SK-N-SH (cell line): ENCODE results near the gene AXIN2. TPM values are rescaled to one million over a fixed set of nuclear protein-coding genes. Genes with fewer than 3 reads are reported as not detected.

ENCODE experiments used
- CTCF ChIA-PET: fragments of 300-600, 350-600 bp; formaldehyde crosslinking; extraction: SDS; loops from one replicate; lab custom pipeline; 2021; lab: Yijun Ruan, JAX
- POLR2A ChIA-PET: fragments of 350-600 bp; sonication (Branson Sonifier 250); formaldehyde crosslinking; extraction: SDS; loops from one replicate; lab custom pipeline; 2020; ENCODE audit warnings: antibody characterized with exemption, inconsistent platforms; lab: Yijun Ruan, JAX
- DNase-seq: peaks from one replicate; pipeline ENCODE4 v3.0.0; 2012
- H2AFZ ChIP-seq: fragments of 200-600 bp; sonication (generic); 2 replicates; pipeline ENCODE4 v1.8.1; 2016; ENCODE audit warnings: antibody characterized with exemption, mild to moderate bottlenecking, low read depth
- H3F3A ChIP-seq: fragments of 200-600 bp; sonication (generic); replicated peaks from 2 replicates; pipeline ENCODE3; 2016; ENCODE audit warnings: antibody characterized with exemption, mild to moderate bottlenecking; ENCODE audit not compliant: insufficient read depth
- H3K27ac ChIP-seq, 2 experiments: fragments of 200-500 bp in 1 of 2; fragments of 200-600 bp in 1 of 2; sonication (Bioruptor generic) in 1 of 2; sonication (generic), shearing (Covaris generic) in 1 of 2; 2 replicates each; pipeline versions ENCODE4 v1.5.1 to v1.6.1; 2014 to 2016; ENCODE audit warnings: low read depth in 2 of 2, inconsistent platforms in 1 of 2, low read length in 1 of 2, mild to moderate bottlenecking in 1 of 2, mixed read lengths in 1 of 2
- H3K27me3 ChIP-seq: fragments of 200-600 bp; sonication (generic), shearing (Covaris generic); 2 replicates; pipeline ENCODE4 v1.6.1; 2016; ENCODE audit warnings: mixed run types; ENCODE audit not compliant: insufficient read depth
- H3K36me3 ChIP-seq, 2 experiments: fragments of 200-500 bp in 1 of 2; fragments of 200-600 bp in 1 of 2; sonication (Bioruptor generic) in 1 of 2; sonication (generic) in 1 of 2; replicated peaks in 1 of 2; 2 replicates each; pipeline versions ENCODE3 to v1.5.1; 2014 to 2016; ENCODE audit warnings: low read length in 1 of 2, mild to moderate bottlenecking in 1 of 2; ENCODE audit not compliant: insufficient read depth in 2 of 2, control insufficient read depth in 1 of 2
- H3K4me1 ChIP-seq, 2 experiments: fragments of 200-500 bp in 1 of 2; fragments of 200-600 bp in 1 of 2; sonication (Bioruptor generic) in 1 of 2; sonication (generic), shearing (Covaris generic) in 1 of 2; 2 replicates each; pipeline versions ENCODE4 v1.5.1 to v1.6.1; 2014 to 2016; ENCODE audit warnings: low read depth in 1 of 2, low read length in 1 of 2, mixed run types in 1 of 2; ENCODE audit not compliant: insufficient read depth in 2 of 2, control insufficient read depth in 1 of 2
- H3K4me2 ChIP-seq: fragments of 200-600 bp; sonication (generic), shearing (Covaris generic); 2 replicates; pipeline ENCODE4 v1.6.1; 2017; ENCODE audit warnings: mixed run types
- H3K4me3 ChIP-seq, 2 experiments: fragments of 200-500 bp in 1 of 2; fragments of 200-600 bp in 1 of 2; sonication (Bioruptor generic) in 1 of 2; sonication (generic), shearing (Covaris generic) in 1 of 2; 2 replicates each; pipeline versions ENCODE4 v1.5.1 to v1.8.1; 2014 to 2016; ENCODE audit warnings: low read depth in 2 of 2, inconsistent platforms in 1 of 2, low read length in 1 of 2, mild to moderate bottlenecking in 1 of 2, mixed read lengths in 1 of 2, moderate library complexity in 1 of 2
- H3K79me2 ChIP-seq: fragments of 200-600 bp; sonication (generic); 2 replicates; pipeline ENCODE4 v1.8.1; 2017; ENCODE audit warnings: mild to moderate bottlenecking; ENCODE audit not compliant: insufficient read depth
- H3K9ac ChIP-seq: fragments of 200-600 bp; sonication (generic); 2 replicates; pipeline ENCODE4 v1.6.1; 2017; ENCODE audit warnings: mixed run types
- H3K9me2 ChIP-seq: fragments of 200-600 bp; sonication (generic); 2 replicates; pipeline ENCODE4 v1.6.1; 2017; ENCODE audit warnings: mixed run types
- H3K9me3 ChIP-seq: fragments of 200-600 bp; sonication (generic); 2 replicates; pipeline ENCODE4 v1.6.1; 2017; ENCODE audit warnings: mixed run types, mild to moderate bottlenecking, moderate library complexity
- H4K20me1 ChIP-seq: fragments of 200-600 bp; sonication (generic); 2 replicates; pipeline ENCODE4 v1.6.1; 2017; ENCODE audit warnings: mild to moderate bottlenecking, mixed run types; ENCODE audit not compliant: insufficient read depth
- GABPA ChIP-seq: IDR thresholded peaks from 2 replicates; pipeline ENCODE4 v1.4.0; 2012; ENCODE audit warnings: low read depth, mild to moderate bottlenecking
- GATA2 ChIP-seq: sonication (generic); formaldehyde crosslinking; IDR thresholded peaks from 2 replicates; pipeline ENCODE4 v1.5.0; 2020; ENCODE audit warnings: mild to moderate bottlenecking, missing genetic modification reagents
- IRF3 ChIP-seq: fragments of 150-350 bp; IDR thresholded peaks from 2 replicates; pipeline ENCODE4 v1.6.1; 2016; ENCODE audit warnings: mild to moderate bottlenecking, low read depth, low read length
- MXI1 ChIP-seq: IDR thresholded peaks from 2 replicates; pipeline ENCODE4 v1.6.1; 2012; ENCODE audit warnings: mild to moderate bottlenecking, low read depth, low read length, improper control_type of control experiment
- NRF1 ChIP-seq: IDR thresholded peaks from 2 replicates; pipeline ENCODE4 v1.6.1; 2012; ENCODE audit warnings: low read depth, mild to moderate bottlenecking, low read length
- REST ChIP-seq: IDR thresholded peaks from 2 replicates; pipeline ENCODE4 v1.6.1; 2012; ENCODE audit warnings: mild to moderate bottlenecking, low read depth, low read length, moderate library complexity
- TCF12 ChIP-seq: IDR thresholded peaks from 2 replicates; pipeline ENCODE4 v1.4.0; 2012
- WGBS: methylation state at CpG from one replicate; pipeline ENCODE4 v1.1.6; 2017; ENCODE audit warnings: low lambda C conversion rate; 5-methylcytosine and 5-hydroxymethylcytosine counted together
- polyA plus RNA-seq, 3 experiments: library from polyadenylated mRNA; depleted of rRNA; stranded (reverse); fragments of >200 nt; gene quantifications; 2 replicates each; pipeline ENCODE4 v1.2.3, GENCODE V29; 2012
- TF ChIP-seq, protein P1 (sequence below): IDR thresholded peaks from 2 replicates; pipeline ENCODE4 v1.4.0; 2012; ENCODE audit warnings: low read depth, borderline replicate concordance
- TF ChIP-seq, protein P2 (sequence below): IDR thresholded peaks from 2 replicates; pipeline ENCODE4 v1.4.0; 2012; ENCODE audit warnings: low read depth, borderline replicate concordance
- TF ChIP-seq, protein P3 (sequence below): IDR thresholded peaks from 2 replicates; pipeline ENCODE4 v1.4.0; 2012; ENCODE audit warnings: low read depth
- TF ChIP-seq, protein P4 (sequence below): IDR thresholded peaks from 2 replicates; pipeline ENCODE4; 2012
- TF ChIP-seq, protein P5 (sequence below): fragments of 150-350 bp; IDR thresholded peaks from 2 replicates; pipeline ENCODE4 v1.6.1; 2017; ENCODE audit warnings: antibody characterized with exemption, low read length, low read depth, borderline replicate concordance

Gene AXIN2
- polyA plus RNA-seq, 1 of the 3 experiments (the other 2 are of a cell fraction) = 8.3 TPM

- Histone ChIP-seq H2AFZ (no peak overlapping the region), H3K27me3 (no peaks in the 10 kb centered on the region), H3K4me3 (no peak overlapping the region), H3K27ac (no peak overlapping the region), H3K79me2 (no peaks in the 10 kb centered on the region), H3K9ac (no peak overlapping the region), H3K4me1 (no peaks in the 10 kb centered on the region), H4K20me1 (no peaks in the 10 kb centered on the region), H3F3A (no peaks in the 10 kb centered on the region), H3K36me3 (no peaks in the 10 kb centered on the region), H3K4me2 (no peak overlapping the region), H3K9me2 (no peaks in the 10 kb centered on the region), H3K9me3 (no peaks in the 10 kb centered on the region)
- WGBS = 64% methylated on average over 2 of the region's 2 CpGs
- DNase-seq = no peak
- TF ChIP-seq GABPA (no peak), TCF12 (no peak), MXI1 (no peak), REST (no peak)
- TF ChIP-seq, protein P1, sequence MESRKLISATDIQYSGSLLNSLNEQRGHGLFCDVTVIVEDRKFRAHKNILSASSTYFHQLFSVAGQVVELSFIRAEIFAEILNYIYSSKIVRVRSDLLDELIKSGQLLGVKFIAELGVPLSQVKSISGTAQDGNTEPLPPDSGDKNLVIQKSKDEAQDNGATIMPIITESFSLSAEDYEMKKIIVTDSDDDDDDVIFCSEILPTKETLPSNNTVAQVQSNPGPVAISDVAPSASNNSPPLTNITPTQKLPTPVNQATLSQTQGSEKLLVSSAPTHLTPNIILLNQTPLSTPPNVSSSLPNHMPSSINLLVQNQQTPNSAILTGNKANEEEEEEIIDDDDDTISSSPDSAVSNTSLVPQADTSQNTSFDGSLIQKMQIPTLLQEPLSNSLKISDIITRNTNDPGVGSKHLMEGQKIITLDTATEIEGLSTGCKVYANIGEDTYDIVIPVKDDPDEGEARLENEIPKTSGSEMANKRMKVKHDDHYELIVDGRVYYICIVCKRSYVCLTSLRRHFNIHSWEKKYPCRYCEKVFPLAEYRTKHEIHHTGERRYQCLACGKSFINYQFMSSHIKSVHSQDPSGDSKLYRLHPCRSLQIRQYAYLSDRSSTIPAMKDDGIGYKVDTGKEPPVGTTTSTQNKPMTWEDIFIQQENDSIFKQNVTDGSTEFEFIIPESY = no peak
- POLR2A ChIA-PET = no interaction called here
- CTCF ChIA-PET = no interaction called here
These were observed 47.8 kb upstream of the AXIN2 start for GRCh38 chr17:65609286-65609685.

GRCh38 chr17:65604070-65604469 lies 42.6 kb upstream of the AXIN2 start:
- no peak overlapping the region for H3K4me3 ChIP-seq
- WGBS = 60% methylated on average over 4 of the region's 4 CpGs
- POLR2A ChIA-PET = no interaction called here
- no peak overlapping the region for H3K4me2 ChIP-seq
- H3K79me2 ChIP-seq = no peaks in the 10 kb centered on the region
- no peak overlapping the region for H3K9ac ChIP-seq
- CTCF ChIA-PET = interaction anchor here (1.2 kb wide), 1 partner anchor 47 kb away, joined by 4 read pairs; no protein-coding TSS in a partner anchor
- H3K9me3 ChIP-seq = no peaks in the 10 kb centered on the region
- H3K27ac ChIP-seq = no peak overlapping the region
- no peaks in the 10 kb centered on the region for H3F3A ChIP-seq
- H3K36me3 ChIP-seq = no peaks in the 10 kb centered on the region
- no peaks in the 10 kb centered on the region for H3K27me3 ChIP-seq
- no peak overlapping the region for H2AFZ ChIP-seq
- no peaks in the 10 kb centered on the region for H3K4me1 ChIP-seq
- H4K20me1 ChIP-seq = no peaks in the 10 kb centered on the region
- H3K9me2 ChIP-seq = no peaks in the 10 kb centered on the region
- DNase-seq = no peak
- TF ChIP-seq IRF3 = no peak
- TF ChIP-seq, protein P2, sequence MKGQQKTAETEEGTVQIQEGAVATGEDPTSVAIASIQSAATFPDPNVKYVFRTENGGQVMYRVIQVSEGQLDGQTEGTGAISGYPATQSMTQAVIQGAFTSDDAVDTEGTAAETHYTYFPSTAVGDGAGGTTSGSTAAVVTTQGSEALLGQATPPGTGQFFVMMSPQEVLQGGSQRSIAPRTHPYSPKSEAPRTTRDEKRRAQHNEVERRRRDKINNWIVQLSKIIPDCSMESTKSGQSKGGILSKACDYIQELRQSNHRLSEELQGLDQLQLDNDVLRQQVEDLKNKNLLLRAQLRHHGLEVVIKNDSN = no peak
- TF ChIP-seq, protein P3, sequence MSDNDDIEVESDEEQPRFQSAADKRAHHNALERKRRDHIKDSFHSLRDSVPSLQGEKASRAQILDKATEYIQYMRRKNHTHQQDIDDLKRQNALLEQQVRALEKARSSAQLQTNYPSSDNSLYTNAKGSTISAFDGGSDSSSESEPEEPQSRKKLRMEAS = no peak
- TF ChIP-seq GABPA = no peak
- no peak for TF ChIP-seq GATA2 (CRISPR knock-in tag)
- no peak for TF ChIP-seq REST
- TF ChIP-seq MXI1 = no peak
- no peak for TF ChIP-seq NRF1
- TF ChIP-seq, protein P4, sequence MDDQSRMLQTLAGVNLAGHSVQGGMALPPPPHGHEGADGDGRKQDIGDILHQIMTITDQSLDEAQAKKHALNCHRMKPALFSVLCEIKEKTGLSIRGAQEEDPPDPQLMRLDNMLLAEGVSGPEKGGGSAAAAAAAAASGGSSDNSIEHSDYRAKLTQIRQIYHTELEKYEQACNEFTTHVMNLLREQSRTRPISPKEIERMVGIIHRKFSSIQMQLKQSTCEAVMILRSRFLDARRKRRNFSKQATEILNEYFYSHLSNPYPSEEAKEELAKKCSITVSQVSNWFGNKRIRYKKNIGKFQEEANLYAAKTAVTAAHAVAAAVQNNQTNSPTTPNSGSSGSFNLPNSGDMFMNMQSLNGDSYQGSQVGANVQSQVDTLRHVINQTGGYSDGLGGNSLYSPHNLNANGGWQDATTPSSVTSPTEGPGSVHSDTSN = no peak
- TF ChIP-seq, protein P5, sequence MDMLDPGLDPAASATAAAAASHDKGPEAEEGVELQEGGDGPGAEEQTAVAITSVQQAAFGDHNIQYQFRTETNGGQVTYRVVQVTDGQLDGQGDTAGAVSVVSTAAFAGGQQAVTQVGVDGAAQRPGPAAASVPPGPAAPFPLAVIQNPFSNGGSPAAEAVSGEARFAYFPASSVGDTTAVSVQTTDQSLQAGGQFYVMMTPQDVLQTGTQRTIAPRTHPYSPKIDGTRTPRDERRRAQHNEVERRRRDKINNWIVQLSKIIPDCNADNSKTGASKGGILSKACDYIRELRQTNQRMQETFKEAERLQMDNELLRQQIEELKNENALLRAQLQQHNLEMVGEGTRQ = no peak
